PC-3 (cell line): ENCODE results near the gene ST6GALNAC5.

Source experiments
- CTCF ChIP-seq: fragments of 300-600 bp; sonication (generic); conservative IDR thresholded peaks from 2 replicates; pipeline ENCODE4 v1.5.1; 2017; ENCODE audit warnings: antibody characterized with exemption, low read depth, mild to moderate bottlenecking, low read length
- EZH2 ChIP-seq: fragments of 300-600 bp; sonication (generic); IDR thresholded peaks from one replicate; pipeline ENCODE4 v1.6.1; 2017; ENCODE audit warnings: antibody characterized with exemption, mild to moderate bottlenecking, low read length; ENCODE audit not compliant: unreplicated experiment

- TF ChIP-seq CTCF = no peak
- no peak for TF ChIP-seq EZH2
These were observed 34.1 kb upstream of the ST6GALNAC5 start for GRCh38 chr1:76833151-76833550.
